GM21619 (cell line): ENCODE measurements around the gene AGAP5.
"Not testable (repeated sequence)": the region's sequence is repeated elsewhere in the genome, so short reads cannot be mapped to it uniquely, and the experiment has no call there.

Source experiments
- ATAC-seq: cut with Tn5 transposase; IDR thresholded peaks from one replicate; pipeline ENCODE4 v1.9.1; 2021; ENCODE audit not compliant: unreplicated experiment

Gene AGAP5

GRCh38 chr10:73715179-73716156 is 17.6 kb upstream of the AGAP5 start:
- not testable (repeated sequence) for ATAC-seq

- not testable (repeated sequence) for ATAC-seq
These were observed 16.6 kb upstream of the AGAP5 start for GRCh38 chr10:73714483-73714882.

GRCh38 chr10:73713912-73714311 is 16.0 kb upstream of the AGAP5 start:
- ATAC-seq = not testable (repeated sequence)

DNA sequence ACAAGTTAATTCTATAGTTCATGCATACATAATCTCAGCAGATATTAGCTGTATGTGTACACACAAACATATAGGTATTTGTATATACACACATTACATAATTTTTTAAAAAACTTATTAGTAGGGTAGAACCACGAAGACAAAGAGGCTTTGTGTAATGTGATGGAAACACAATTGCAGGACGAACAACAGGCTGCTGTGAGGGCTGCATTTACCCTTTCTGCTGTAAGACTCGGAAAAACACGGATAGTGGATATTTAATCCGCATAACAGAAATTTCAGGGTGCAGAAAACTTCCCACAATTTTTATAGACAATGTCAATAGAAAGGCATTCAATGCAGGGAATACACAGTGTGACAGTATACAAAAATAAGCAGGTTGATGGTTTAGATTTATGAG is 13.8 kb upstream of the AGAP5 start:
- not testable (repeated sequence) for ATAC-seq

DNA sequence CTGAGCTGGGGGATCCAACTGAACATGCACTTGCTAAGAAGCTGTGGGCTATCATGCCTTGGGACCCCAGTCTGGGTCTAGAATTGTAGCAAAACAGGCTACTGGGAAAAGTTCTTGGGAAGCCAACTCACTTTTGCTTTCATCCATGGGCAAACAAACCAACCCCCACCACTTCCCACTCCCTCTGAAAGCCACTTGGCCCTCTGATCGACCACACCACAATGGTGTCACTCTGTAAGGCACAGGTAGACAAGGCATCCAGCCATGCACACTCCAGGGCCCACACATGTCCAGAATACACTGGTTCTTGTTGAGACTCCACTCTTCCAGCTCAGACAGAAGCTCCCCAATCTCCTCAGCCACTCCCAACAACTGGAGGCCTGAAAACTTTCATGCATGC is 10.2 kb upstream of the AGAP5 start:
- not testable (repeated sequence) for ATAC-seq

- not testable (repeated sequence) for ATAC-seq
These were observed 9.7 kb upstream of the AGAP5 start for GRCh38 chr10:73707628-73708027.

DNA sequence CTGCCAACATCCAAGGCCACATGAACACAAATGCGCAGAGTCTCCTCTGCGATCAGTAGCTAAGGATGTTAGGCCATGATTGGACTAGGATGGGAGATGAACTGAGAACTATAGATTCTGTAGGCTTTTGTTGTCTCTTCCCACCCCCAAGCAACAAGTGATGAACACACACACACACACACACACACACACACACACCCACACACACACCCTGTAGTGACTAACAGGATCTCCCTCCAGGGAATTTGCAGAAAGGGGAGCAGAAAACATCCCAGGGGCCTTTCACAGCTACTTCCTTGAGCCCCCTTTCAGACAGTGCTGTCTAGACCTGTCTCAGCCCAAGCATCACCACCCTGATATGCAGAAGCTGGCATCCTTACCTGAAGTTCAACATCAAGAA is 8.6 kb upstream of the AGAP5 start:
- not testable (repeated sequence) for ATAC-seq

- ATAC-seq = not testable (repeated sequence)
These were observed 7.7 kb upstream of the AGAP5 start for GRCh38 chr10:73705506-73706072.

DNA sequence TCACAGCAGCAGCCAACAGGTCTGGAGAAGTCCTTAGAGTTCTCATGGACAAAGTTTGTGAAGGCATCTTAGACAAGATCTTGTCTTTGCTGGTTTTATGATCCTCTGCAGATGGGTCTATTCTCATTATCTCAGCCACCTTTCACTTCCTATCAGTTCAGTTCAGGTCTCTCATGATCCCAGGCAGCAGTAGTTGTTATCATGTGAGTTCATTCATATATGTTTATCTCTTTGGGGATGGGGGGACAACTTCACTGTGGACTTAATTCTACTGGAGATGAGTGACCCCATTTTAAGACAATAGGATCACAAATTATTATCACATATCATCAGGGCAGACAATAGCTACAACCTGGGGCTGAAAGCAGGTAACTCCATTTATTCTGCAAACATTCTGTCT is 6.0 kb upstream of the AGAP5 start:
- not testable (repeated sequence) for ATAC-seq

- not testable (repeated sequence) for ATAC-seq
These were observed 910 bp upstream of the AGAP5 start for GRCh38 chr10:73698819-73699218.

DNA sequence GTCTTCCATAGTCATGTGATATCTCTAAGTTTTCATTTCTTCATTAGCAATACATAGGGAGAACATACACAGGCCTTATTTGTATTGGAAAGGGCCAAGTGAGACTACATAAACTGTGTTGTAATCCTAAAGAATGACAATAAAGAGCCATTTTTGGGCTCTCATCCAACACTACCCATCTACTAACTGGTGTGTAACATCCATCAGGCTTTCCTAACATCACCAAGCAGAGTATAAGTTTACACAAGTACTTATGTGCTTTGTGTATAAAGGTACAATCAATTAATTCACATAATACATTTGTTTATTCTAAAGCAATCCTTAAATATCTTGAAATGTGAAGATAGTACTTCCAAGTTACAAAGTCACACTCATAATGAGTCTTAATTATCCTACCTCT is 2.6 kb downstream of the AGAP5 start:
- not testable (repeated sequence) for ATAC-seq

- not testable (repeated sequence) for ATAC-seq
These were observed 7.2 kb downstream of the AGAP5 start for GRCh38 chr10:73690755-73691154.

- not testable (repeated sequence) for ATAC-seq
These were observed 8.3 kb downstream of the AGAP5 start for GRCh38 chr10:73689596-73689995.

DNA sequence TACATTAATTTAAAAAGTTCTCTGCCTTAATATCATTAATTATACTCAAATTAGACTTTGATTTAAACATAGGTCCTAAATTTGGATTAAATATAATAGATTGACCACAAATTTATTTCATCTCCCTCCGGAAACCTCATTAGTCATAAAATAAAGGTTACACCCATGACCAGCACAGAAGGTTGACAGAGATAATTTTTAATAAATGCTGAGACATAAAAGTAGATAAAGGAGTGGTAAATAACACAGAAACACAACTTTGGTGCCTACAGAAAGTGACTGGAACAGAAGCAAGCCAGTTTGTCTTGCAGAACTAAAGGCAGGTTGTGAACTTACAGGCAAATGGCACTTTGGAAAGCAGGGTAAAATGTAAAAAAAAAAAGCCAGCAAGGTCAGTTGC is 10.3 kb downstream of the AGAP5 start:
- not testable (repeated sequence) for ATAC-seq

- not testable (repeated sequence) for ATAC-seq
These were observed 23.4 kb downstream of the AGAP5 start for GRCh38 chr10:73674546-73674945.

- not testable (repeated sequence) for ATAC-seq
These were observed 29.5 kb downstream of the AGAP5 start for GRCh38 chr10:73668378-73668777.

GRCh38 chr10:73666153-73666809 is 31.6 kb downstream of the AGAP5 start:
- ATAC-seq = not testable (repeated sequence)

DNA sequence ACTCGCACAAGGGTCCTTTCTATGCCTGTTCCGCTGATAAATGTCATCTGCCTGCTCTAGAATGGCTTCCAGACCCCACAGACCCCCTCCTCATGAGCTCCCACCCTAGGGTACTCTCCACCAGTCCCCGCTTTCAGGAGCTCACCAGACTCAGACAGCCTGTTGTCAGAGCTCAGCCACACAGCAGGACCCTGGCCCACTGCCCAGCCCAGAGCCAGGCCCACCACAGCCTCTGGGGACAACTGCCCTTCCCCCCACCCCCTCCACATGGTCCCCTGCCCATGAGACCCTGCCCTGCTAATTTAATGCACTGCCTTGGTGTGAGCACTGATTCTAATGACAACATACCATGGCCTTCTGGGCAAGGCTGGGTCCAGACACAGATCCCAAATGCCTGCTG is 32.3 kb downstream of the AGAP5 start:
- ATAC-seq = not testable (repeated sequence)

DNA sequence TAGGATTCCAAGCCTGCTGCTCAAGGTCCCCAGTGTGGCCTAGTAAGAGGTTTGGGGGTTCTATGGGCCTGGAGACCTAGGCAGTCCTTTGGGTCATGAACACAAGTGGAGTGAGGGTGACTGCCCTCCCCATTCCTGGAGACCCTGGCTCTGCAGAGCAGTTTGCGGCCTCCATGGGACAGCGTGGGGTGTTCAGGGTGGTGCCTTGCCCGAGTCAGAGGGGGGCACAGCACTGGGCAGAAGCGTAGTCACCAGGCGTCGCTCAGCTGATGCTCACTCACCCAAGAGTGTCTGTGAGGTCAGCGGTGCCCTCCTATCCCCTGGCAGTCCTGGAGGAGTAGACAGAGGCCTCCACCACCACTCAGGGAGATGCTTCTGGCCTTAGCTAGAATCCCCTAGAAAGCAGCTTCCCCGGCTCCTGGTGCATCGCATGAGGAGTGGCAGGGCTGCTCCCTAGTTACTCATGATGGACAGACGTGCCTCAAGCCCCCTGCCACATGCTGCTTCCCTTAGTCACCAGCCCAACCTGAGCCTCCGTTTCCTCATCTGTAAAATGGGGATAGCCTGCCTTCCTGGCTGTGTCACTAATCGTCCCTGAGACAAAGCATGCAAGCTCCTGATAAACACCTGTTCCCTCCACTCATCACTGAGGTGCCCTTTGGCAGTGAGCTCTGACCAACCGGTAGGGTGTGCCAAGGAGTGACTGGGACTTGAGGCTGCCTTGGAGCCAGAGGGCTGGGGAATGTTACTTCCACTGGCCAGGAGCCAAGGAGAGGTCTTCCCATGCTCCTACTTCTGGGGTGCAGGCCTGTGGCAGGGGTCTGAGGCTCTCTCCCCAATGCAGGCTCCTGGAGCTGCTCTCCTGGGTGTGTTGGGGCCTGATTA is 33.5 kb downstream of the AGAP5 start:
- ATAC-seq = not testable (repeated sequence)

DNA sequence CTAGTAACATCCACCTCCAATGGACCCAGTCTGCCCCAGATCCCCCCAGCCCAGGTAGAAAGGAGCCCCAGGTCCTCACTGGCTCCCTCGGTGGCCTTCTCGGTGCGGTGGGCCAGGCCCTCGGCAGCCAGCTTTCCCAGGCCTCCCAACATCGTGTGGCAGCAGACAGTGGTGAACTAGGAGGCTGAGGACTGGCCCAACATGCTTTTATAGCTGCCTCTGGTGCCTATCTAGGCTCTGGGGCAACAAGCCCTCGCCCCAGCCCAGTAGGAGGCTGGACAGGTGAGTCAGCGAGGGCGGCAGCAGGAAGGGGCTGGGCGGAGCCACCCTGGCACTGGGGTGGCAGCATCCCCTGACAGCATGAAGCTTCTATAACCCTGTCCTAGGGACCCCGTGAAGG is 34.3 kb downstream of the AGAP5 start:
- not testable (repeated sequence) for ATAC-seq
